Esophagus muscularis mucosa (tissue), 3 donors: ENCODE measurements around the gene VPS13D.

Experiments
- POLR2A ChIP-seq: fragments of 450-650 bp; IDR thresholded peaks from one replicate; pipeline ENCODE4 v1.6.1; 2017; ENCODE audit warnings: antibody characterized with exemption, moderate library complexity, mild to moderate bottlenecking, low read depth
- POLR2AphosphoS5 ChIP-seq, 2 donors: sonication (generic); formaldehyde crosslinking; IDR thresholded peaks; one replicate each; pipeline ENCODE4 v1.6.1; 2017; ENCODE audit warnings: antibody characterized with exemption in 2 of 2
- TF ChIP-seq, protein P1 (sequence below), 3 experiments: fragments of 200-600 bp in 2 of 3; fragments of 450-650 bp in 1 of 3; sonication (generic) in 2 of 3; IDR thresholded peaks; one replicate each; pipeline ENCODE4 v1.5.1; 2017 to 2019; ENCODE audit warnings: antibody characterized with exemption in 3 of 3, mild to moderate bottlenecking in 2 of 3, moderate library complexity in 1 of 3

- TF ChIP-seq POLR2A (no peak), POLR2AphosphoS5 (IDR thresholded peaks at IDR 0.05) (peak; percentile 50 to 57)
- TF ChIP-seq, protein P1, sequence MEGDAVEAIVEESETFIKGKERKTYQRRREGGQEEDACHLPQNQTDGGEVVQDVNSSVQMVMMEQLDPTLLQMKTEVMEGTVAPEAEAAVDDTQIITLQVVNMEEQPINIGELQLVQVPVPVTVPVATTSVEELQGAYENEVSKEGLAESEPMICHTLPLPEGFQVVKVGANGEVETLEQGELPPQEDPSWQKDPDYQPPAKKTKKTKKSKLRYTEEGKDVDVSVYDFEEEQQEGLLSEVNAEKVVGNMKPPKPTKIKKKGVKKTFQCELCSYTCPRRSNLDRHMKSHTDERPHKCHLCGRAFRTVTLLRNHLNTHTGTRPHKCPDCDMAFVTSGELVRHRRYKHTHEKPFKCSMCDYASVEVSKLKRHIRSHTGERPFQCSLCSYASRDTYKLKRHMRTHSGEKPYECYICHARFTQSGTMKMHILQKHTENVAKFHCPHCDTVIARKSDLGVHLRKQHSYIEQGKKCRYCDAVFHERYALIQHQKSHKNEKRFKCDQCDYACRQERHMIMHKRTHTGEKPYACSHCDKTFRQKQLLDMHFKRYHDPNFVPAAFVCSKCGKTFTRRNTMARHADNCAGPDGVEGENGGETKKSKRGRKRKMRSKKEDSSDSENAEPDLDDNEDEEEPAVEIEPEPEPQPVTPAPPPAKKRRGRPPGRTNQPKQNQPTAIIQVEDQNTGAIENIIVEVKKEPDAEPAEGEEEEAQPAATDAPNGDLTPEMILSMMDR (IDR thresholded peaks at IDR 0.05): no peak
Measured at GRCh38 chr1:12546771-12547585, 317.1 kb downstream of the VPS13D start.
